HG02642 (cell line): ENCODE measurements around the gene PLCB1.

Source experiments
- ATAC-seq: cut with Tn5 transposase; IDR thresholded peaks from one replicate; pipeline ENCODE4 v1.9.1; 2021; ENCODE audit warnings: mild to moderate bottlenecking; ENCODE audit not compliant: unreplicated experiment, poor library complexity

Gene PLCB1

GRCh38 chr20:8232332-8232731, 100.3 kb downstream of the PLCB1 start:
- no peak for ATAC-seq

GRCh38 chr20:8234580-8234979, 102.5 kb downstream of the PLCB1 start:
- no peak for ATAC-seq

- no peak for ATAC-seq
Measured at GRCh38 chr20:8242066-8242465, 110.0 kb downstream of the PLCB1 start.

- no peak for ATAC-seq
Measured at GRCh38 chr20:8242827-8243724, 111.0 kb downstream of the PLCB1 start.

GRCh38 chr20:8244637-8245036, 112.6 kb downstream of the PLCB1 start:
- no peak for ATAC-seq

- ATAC-seq = no peak
Measured at GRCh38 chr20:8246153-8246552, 114.1 kb downstream of the PLCB1 start.

- no peak for ATAC-seq
Measured at GRCh38 chr20:8246716-8247115, 114.7 kb downstream of the PLCB1 start.

- no peak for ATAC-seq
Measured at GRCh38 chr20:8248051-8248450, 116.0 kb downstream of the PLCB1 start.

- no peak for ATAC-seq
Measured at GRCh38 chr20:8249634-8250033, 117.6 kb downstream of the PLCB1 start.

GRCh38 chr20:8250539-8251200, 118.6 kb downstream of the PLCB1 start:
- no peak for ATAC-seq

GRCh38 chr20:8251201-8251575, 119.1 kb downstream of the PLCB1 start:
- no peak for ATAC-seq

GRCh38 chr20:8254911-8255582, 123.0 kb downstream of the PLCB1 start:
- no peak for ATAC-seq

GRCh38 chr20:8255945-8256632, 124.0 kb downstream of the PLCB1 start:
- ATAC-seq = no peak

GRCh38 chr20:8260837-8261251, 128.8 kb downstream of the PLCB1 start:
- ATAC-seq = no peak

GRCh38 chr20:8262721-8263120, 130.7 kb downstream of the PLCB1 start:
- no peak for ATAC-seq

- ATAC-seq = no peak
Measured at GRCh38 chr20:8265588-8265987, 133.5 kb downstream of the PLCB1 start.

- ATAC-seq = no peak
Measured at GRCh38 chr20:8267009-8267408, 134.9 kb downstream of the PLCB1 start.

GRCh38 chr20:8271727-8272126, 139.7 kb downstream of the PLCB1 start:
- no peak for ATAC-seq

- ATAC-seq = no peak
Measured at GRCh38 chr20:8272766-8273165, 140.7 kb downstream of the PLCB1 start.

GRCh38 chr20:8284902-8285301, 152.8 kb downstream of the PLCB1 start:
- ATAC-seq = no peak

GRCh38 chr20:8287340-8287739, 155.3 kb downstream of the PLCB1 start:
- no peak for ATAC-seq
